H9 (cell line): ENCODE data around the gene TADA1. TPM values are rescaled to one million over a fixed set of nuclear protein-coding genes. Genes with fewer than 3 reads are reported as not detected.

Experiments used
- DNase-seq: peaks from one replicate; pipeline ENCODE4 v3.0.0-alpha.2; 2017
- H2AFZ ChIP-seq: one replicate; pipeline ENCODE4 v1.6.1; 2013; ENCODE audit warnings: mild to moderate bottlenecking, low read length, control low read depth, moderate library complexity
- H2AK5ac ChIP-seq: 2 replicates; pipeline ENCODE4 v1.6.1; 2013; ENCODE audit warnings: low read length, control low read depth, mixed read lengths; ENCODE audit not compliant: insufficient read length
- H2BK120ac ChIP-seq: one replicate; pipeline ENCODE4 v1.6.1; 2013; ENCODE audit warnings: low read depth, mild to moderate bottlenecking, low read length, control low read depth, inconsistent platforms; ENCODE audit not compliant: poor library complexity, severe bottlenecking
- H2BK12ac ChIP-seq: 2 replicates; pipeline ENCODE4 v1.6.1; 2013; ENCODE audit warnings: low read length, control low read depth, mixed read lengths, low read depth; ENCODE audit not compliant: insufficient read length
- H2BK15ac ChIP-seq: 2 replicates; pipeline ENCODE4 v1.6.1; 2013; ENCODE audit warnings: low read depth, low read length, control low read depth
- H2BK20ac ChIP-seq: one replicate; pipeline ENCODE4 v1.6.1; 2013; ENCODE audit warnings: low read depth, mild to moderate bottlenecking, low read length, control low read depth, inconsistent platforms; ENCODE audit not compliant: poor library complexity, severe bottlenecking
- H2BK5ac ChIP-seq: 2 replicates; pipeline ENCODE4 v1.6.1; 2013; ENCODE audit warnings: low read length, control low read depth, mixed read lengths; ENCODE audit not compliant: insufficient read length
- H3K14ac ChIP-seq: 2 replicates; pipeline ENCODE4 v1.6.1; 2013; ENCODE audit warnings: low read length, control low read depth; ENCODE audit not compliant: insufficient read depth
- H3K18ac ChIP-seq: 2 replicates; pipeline ENCODE4 v1.6.1; 2013; ENCODE audit warnings: low read depth, mild to moderate bottlenecking, mixed read lengths, low read length, control low read depth; ENCODE audit not compliant: insufficient read length
- H3K23ac ChIP-seq: 2 replicates; pipeline ENCODE4 v1.6.1; 2013; ENCODE audit warnings: low read length, control low read depth, mixed read lengths, low read depth; ENCODE audit not compliant: insufficient read length
- H3K23me2 ChIP-seq: 2 replicates; pipeline ENCODE4 v1.6.1; 2013; ENCODE audit warnings: low read depth, mild to moderate bottlenecking, mixed read lengths, low read length, control low read depth; ENCODE audit not compliant: insufficient read length, poor library complexity, severe bottlenecking
- H3K27ac ChIP-seq: 2 replicates; pipeline ENCODE4 v1.5.1; 2013; ENCODE audit warnings: low read length, control low read depth, mixed read lengths, low read depth; ENCODE audit not compliant: insufficient read length
- H3K27me3 ChIP-seq: 2 replicates; pipeline ENCODE4 v1.6.1; 2013; ENCODE audit warnings: low read length, control low read depth, inconsistent platforms; ENCODE audit not compliant: insufficient read depth
- H3K4ac ChIP-seq: 2 replicates; pipeline ENCODE4 v1.6.1; 2013; ENCODE audit warnings: low read depth, mild to moderate bottlenecking, control low read depth, inconsistent platforms, low read length, moderate library complexity
- H3K4me1 ChIP-seq: 2 replicates; pipeline ENCODE4 v1.6.1; 2013; ENCODE audit warnings: low read length, control low read depth, inconsistent platforms; ENCODE audit not compliant: insufficient read depth
- H3K4me2 ChIP-seq: 2 replicates; pipeline ENCODE4 v1.6.1; 2013; ENCODE audit warnings: low read length, control low read depth, mixed read lengths; ENCODE audit not compliant: insufficient read length, insufficient read depth
- H3K56ac ChIP-seq: 2 replicates; pipeline ENCODE4 v1.6.1; 2013; ENCODE audit warnings: low read depth, mild to moderate bottlenecking, mixed read lengths, low read length, control low read depth; ENCODE audit not compliant: insufficient read length
- H3K79me1 ChIP-seq: 2 replicates; pipeline ENCODE4 v1.6.1; 2013; ENCODE audit warnings: low read depth, mild to moderate bottlenecking, moderate library complexity, low read length, control low read depth, inconsistent platforms; ENCODE audit not compliant: insufficient read depth, poor library complexity, severe bottlenecking
- H3K79me2 ChIP-seq: 2 replicates; pipeline ENCODE4 v1.6.1; 2013; ENCODE audit warnings: low read length, control low read depth, inconsistent platforms; ENCODE audit not compliant: insufficient read depth
- H3K9ac ChIP-seq: 2 replicates; pipeline ENCODE4 v1.6.1; 2013; ENCODE audit warnings: low read length, control low read depth, mixed read lengths; ENCODE audit not compliant: insufficient read length; ENCODE audit errors: extremely low read depth
- H3K9me3 ChIP-seq: one replicate; pipeline ENCODE4 v1.6.1; 2013; ENCODE audit warnings: low read depth, low read length, inconsistent platforms; ENCODE audit not compliant: control insufficient read depth
- H3T11ph ChIP-seq: one replicate; pipeline ENCODE4 v1.6.1; 2013; ENCODE audit warnings: mild to moderate bottlenecking, low read length, control low read depth, inconsistent platforms
- H4K20me1 ChIP-seq: one replicate; pipeline ENCODE4 v1.6.1; 2013; ENCODE audit not compliant: control insufficient read depth, insufficient read length, insufficient read depth
- H4K5ac ChIP-seq: 2 replicates; pipeline ENCODE4 v1.6.1; 2013; ENCODE audit warnings: low read depth, mild to moderate bottlenecking, mixed read lengths, low read length, control low read depth; ENCODE audit not compliant: insufficient read length
- H4K8ac ChIP-seq: replicated peaks from 2 replicates; pipeline ENCODE4 v1.6.1; 2013; ENCODE audit warnings: low read length, control low read depth, mixed read lengths, low read depth; ENCODE audit not compliant: insufficient read length
- H4K91ac ChIP-seq: 2 replicates; pipeline ENCODE4 v1.6.1; 2013; ENCODE audit warnings: low read depth, mild to moderate bottlenecking, moderate library complexity, mixed read lengths, low read length, control low read depth; ENCODE audit not compliant: insufficient read length
- H3K27ac Mint-ChIP-seq, 3 experiments: 2 replicates in 2 of 3; 3 replicates in 1 of 3; pipeline ENCODE4 v1.8.0; 2020 to 2021; ENCODE audit warnings: mixed read lengths in 3 of 3, mild to moderate bottlenecking in 1 of 3, moderate library complexity in 1 of 3
- H3K27me3 Mint-ChIP-seq: 2 replicates; pipeline ENCODE4 v1.8.0; 2021; ENCODE audit warnings: low read depth, mild to moderate bottlenecking, moderate library complexity, mixed read lengths
- H3K36me3 Mint-ChIP-seq, 3 experiments: 2 replicates in 2 of 3; 3 replicates in 1 of 3; pipeline ENCODE4 v1.8.0; 2020 to 2021; ENCODE audit warnings: low read depth in 3 of 3, mixed read lengths in 3 of 3; ENCODE audit not compliant: insufficient read depth in 1 of 3
- H3K4me1 Mint-ChIP-seq, 2 experiments: 2 replicates each; pipeline ENCODE4 v1.8.0; 2020; ENCODE audit warnings: mixed read lengths in 2 of 2
- H3K4me3 Mint-ChIP-seq, 2 experiments: 2 replicates in 1 of 2; 3 replicates in 1 of 2; pipeline ENCODE4 v1.8.0; 2020 to 2021; ENCODE audit warnings: mild to moderate bottlenecking in 2 of 2, mixed read lengths in 2 of 2, moderate library complexity in 1 of 2
- H3K9me3 Mint-ChIP-seq, 2 experiments: 2 replicates in 1 of 2; 3 replicates in 1 of 2; pipeline ENCODE4 v1.8.0; 2020; ENCODE audit warnings: mild to moderate bottlenecking in 2 of 2, mixed read lengths in 2 of 2, moderate library complexity in 1 of 2
- CTCF ChIP-seq: fragments of 200-600 bp; sonication (generic); conservative IDR thresholded peaks from 3 replicates; pipeline ENCODE4 v1.8.0; 2021; ENCODE audit warnings: antibody characterized with exemption, mild to moderate bottlenecking
- WGBS: extraction: QIAGEN DNeasy Blood & Tissue Kit; methylation state at CpG from one replicate; pipeline ENCODE4 v1.1.7; 2013; ENCODE audit warnings: missing lambda C conversion rate, low lambda C conversion rate, mixed read lengths; ENCODE audit not compliant: insufficient read length; ENCODE audit errors: extremely low coverage; 5-methylcytosine and 5-hydroxymethylcytosine counted together
- total RNA-seq: library from RNA; stranded (reverse); gene quantifications from 2 replicates; pipeline ENCODE4 v1.2.1, GENCODE V29; 2021

The TADA1 gene
- total RNA-seq, 1 experiment from 2014 or later: 20.7 TPM

DNA sequence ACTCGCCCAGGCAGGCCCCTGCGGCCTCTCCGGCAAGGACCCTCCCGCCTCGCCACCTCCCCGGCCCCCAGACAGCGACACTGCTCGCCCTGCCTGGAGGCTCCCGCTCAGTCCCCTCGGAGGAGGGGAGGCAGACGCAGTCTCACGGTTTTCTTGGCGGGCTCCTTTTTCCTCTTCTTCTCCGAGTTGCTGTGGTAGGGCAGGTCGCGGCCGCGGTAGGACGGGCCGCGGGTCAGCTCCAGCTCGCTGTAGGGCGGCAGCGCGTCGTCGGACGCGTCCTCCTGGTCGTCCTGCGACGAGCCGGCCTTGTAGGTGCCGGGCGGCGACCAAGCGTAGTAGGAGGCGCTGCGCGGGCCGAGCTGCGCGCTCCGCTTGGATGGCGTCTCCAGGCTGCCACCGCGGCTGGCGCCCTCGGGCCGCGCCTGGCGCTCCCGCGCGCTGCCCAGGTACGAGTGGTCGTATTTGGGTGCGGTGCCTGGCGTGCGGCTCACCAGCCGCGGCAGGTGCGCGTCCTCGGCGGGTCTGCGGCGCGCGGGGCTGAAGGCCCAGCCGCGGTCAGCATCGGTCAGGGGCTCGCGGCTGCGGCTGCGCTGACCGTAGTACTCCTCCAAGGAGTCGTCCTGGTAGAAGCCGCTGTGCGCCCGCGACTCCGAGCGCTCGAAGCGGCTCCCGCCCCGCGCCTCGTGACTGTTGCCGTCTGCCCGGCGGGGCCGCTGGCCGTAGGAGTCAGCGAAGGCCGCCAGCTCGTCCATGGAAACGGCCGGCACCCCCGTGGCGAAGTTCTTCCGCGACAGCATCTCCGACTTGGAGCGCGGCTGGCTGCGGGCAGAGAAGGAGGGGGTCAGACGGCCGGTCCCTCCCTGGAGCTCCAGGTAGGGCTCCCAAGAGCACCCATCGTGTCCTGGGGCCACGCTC, 44.8 kb upstream of the TADA1 start:
- Histone ChIP-seq H3T11ph (no peak overlapping the region), H3K79me2 (no peaks in the 10 kb centered on the region), H3K4ac (no peak overlapping the region), H3K14ac (peak overlapping the region; percentile 1; the same call in 1 of the 2 replicates), H2BK5ac (no peak overlapping the region), H2BK12ac (no peak overlapping the region), H4K5ac (no peak overlapping the region), H4K20me1 (no peaks in the 10 kb centered on the region), H2AFZ (no peak overlapping the region), H3K9me3 (no peaks in the 10 kb centered on the region), H3K18ac (no peak overlapping the region), H2BK120ac (no peak overlapping the region), H3K4me1 (peaks cover 5% of the 10 kb centered on the region; the same call in 1 of the 2 replicates), H3K9ac (no peak overlapping the region), H3K4me2 (peak overlapping the region; percentile 42), H2BK15ac (no peak overlapping the region), H3K79me1 (no peaks in the 10 kb centered on the region), H3K27me3 (peaks cover 25% of the 10 kb centered on the region; the same call in 1 of the 2 replicates), H4K8ac (no peak overlapping the region), H3K23me2 (peaks cover 4% of the 10 kb centered on the region), H2BK20ac (no peak overlapping the region), H3K56ac (no peak overlapping the region), H4K91ac (no peak overlapping the region), H3K27ac (no peak overlapping the region), H2AK5ac (no peak overlapping the region), H3K23ac (no peak overlapping the region)
- H3K9me3 Mint-ChIP-seq: no peaks in the 10 kb centered on the region
- H3K27me3 Mint-ChIP-seq: peaks cover 63% of the 10 kb centered on the region
- DNase-seq: peak; percentile 71
- peaks cover 14 to 21% of the 10 kb centered on the region in 2 experiments for H3K4me1 Mint-ChIP-seq
- no CpG with 5 or more reads among the region's 113 CpGs for WGBS
- H3K36me3 Mint-ChIP-seq: no peaks in the 10 kb centered on the region; a peak in 1 of 7 replicates
- 0 out of 3 replicates have a peak, but pooled peaks have one; percentile 13 for TF ChIP-seq CTCF
- H3K27ac Mint-ChIP-seq: no peak overlapping the region
- peak overlapping the region; percentile 65 to 82 for H3K4me3 Mint-ChIP-seq
